GM23248 (cell line): ENCODE data around the gene PRKCE.

ENCODE experiments used
- EZH2 ChIP-seq: fragments of 200-600 bp; sonication (generic); IDR thresholded peaks from 2 replicates; pipeline ENCODE4 v1.6.1; 2018; ENCODE audit warnings: antibody characterized with exemption, mild to moderate bottlenecking; ENCODE audit not compliant: insufficient read depth, poor library complexity, severe bottlenecking
- EZH2phosphoT487 ChIP-seq: fragments of 200-600 bp; sonication (generic); IDR thresholded peaks from 2 replicates; pipeline ENCODE4 v1.6.1; 2018; ENCODE audit warnings: antibody characterized with exemption, moderate library complexity, mild to moderate bottlenecking, low read depth; ENCODE audit not compliant: insufficient read depth

DNA sequence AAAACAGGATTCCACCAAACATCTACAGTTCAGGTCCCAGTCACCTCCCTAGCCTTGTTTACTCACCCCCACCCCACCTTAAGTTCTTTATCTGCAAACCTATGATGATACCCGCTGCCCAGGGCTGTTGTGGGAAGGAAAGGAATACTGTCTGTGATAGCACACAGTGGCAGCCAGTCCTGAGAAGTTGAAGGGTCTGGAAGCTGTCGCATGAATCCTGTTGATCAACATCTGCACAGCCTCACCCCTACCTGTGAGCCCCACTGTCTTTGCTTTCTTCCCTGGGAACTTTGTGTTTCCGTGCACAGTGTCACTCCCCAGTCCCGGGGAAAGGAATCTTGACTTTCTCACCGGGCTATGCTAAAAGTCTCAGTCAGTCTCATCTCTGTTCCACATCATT, 485.0 kb downstream of the PRKCE start:
- TF ChIP-seq EZH2: no peak
- TF ChIP-seq EZH2phosphoT487: no peak
